ENCODE results near the gene USP43.

- TF ChIP-seq POLR2A (IDR thresholded peaks at IDR 0.05; ENCODE audit: extremely low read depth, insufficient read length) (no peak), CTCF (IDR thresholded peaks at IDR 0.05; ENCODE audit: low read depth, low read length) (no peak)
Measured at GRCh38 chr17:9636501-9636900, 8.8 kb upstream of the USP43 start.
